Activated T-helper 17 cell treated with anti-CD3 and anti-CD28 coated beads, Interleukin-2, amount 50 U/mL, for 72 hours (primary cell): Measurements from ENCODE around the gene CHRNA7. TPM values are rescaled to one million over a fixed set of nuclear protein-coding genes. Genes with fewer than 3 reads are reported as not detected.
"Not testable (repeated sequence)": the region's sequence is repeated elsewhere in the genome, so short reads cannot be mapped to it uniquely, and the experiment has no call there.

Experiments
- ATAC-seq: fragments of 150-1000 bp; cut with Tn5 transposase; replicated peaks from 2 replicates; pipeline ENCODE4 v1.10.0; 2021; ENCODE audit warnings: mild to moderate bottlenecking, moderate library complexity
- H3K27ac Mint-ChIP-seq: one replicate; pipeline ENCODE4 v1.8.0; 2022; ENCODE audit warnings: mixed read lengths
- H3K27me3 Mint-ChIP-seq: one replicate; pipeline ENCODE4 v1.8.0; 2022; ENCODE audit warnings: mixed read lengths
- H3K36me3 Mint-ChIP-seq: one replicate; pipeline ENCODE4 v1.8.0; 2022; ENCODE audit warnings: low read depth, mild to moderate bottlenecking, mixed read lengths
- H3K4me1 Mint-ChIP-seq: one replicate; pipeline ENCODE4 v1.8.0; 2022; ENCODE audit warnings: mixed read lengths
- H3K4me3 Mint-ChIP-seq: one replicate; pipeline ENCODE4 v1.8.0; 2022; ENCODE audit warnings: mild to moderate bottlenecking, mixed read lengths
- H3K9me3 Mint-ChIP-seq: one replicate; pipeline ENCODE4 v1.8.0; 2022; ENCODE audit warnings: mixed read lengths
- total RNA-seq, 2 donors: library from RNA; stranded (reverse); gene quantifications; one replicate each; pipeline ENCODE4 v1.2.3, GENCODE V29; 2022

The CHRNA7 gene
- total RNA-seq, 2 donors from 2014 or later, result not detected

- H3K27ac Mint-ChIP-seq, result no peak overlapping the region
- H3K9me3 Mint-ChIP-seq, result no peaks in the 10 kb centered on the region
- H3K4me1 Mint-ChIP-seq, result no peaks in the 10 kb centered on the region
- no peaks in the 10 kb centered on the region for H3K36me3 Mint-ChIP-seq
- H3K27me3 Mint-ChIP-seq, result peaks cover 17% of the 10 kb centered on the region
- H3K4me3 Mint-ChIP-seq, result no peak overlapping the region
- ATAC-seq, result no peak
Observed at GRCh38 chr15:32121384-32121695, 91.0 kb downstream of the CHRNA7 start.

DNA sequence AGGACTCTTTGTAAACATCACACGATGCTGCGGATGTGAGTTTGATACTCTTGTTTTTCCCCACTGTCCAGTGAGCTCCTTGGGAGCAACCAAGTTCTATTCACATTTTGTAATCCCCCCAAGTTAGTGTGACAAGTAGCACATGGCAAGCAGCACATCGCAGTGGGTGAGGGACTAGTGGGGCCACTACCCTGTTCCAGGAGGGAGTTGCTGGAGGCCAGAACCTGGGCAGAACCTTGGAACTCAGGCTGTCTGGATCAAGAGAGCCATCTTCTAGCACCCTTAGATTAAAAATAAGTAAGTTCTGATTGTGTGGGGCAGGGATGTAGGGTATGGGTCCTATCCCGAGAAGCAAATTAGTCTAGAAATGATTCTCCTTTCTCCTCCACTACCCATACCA is 91.7 kb downstream of the CHRNA7 start:
- peaks cover 17% of the 10 kb centered on the region for H3K27me3 Mint-ChIP-seq
- no peaks in the 10 kb centered on the region for H3K9me3 Mint-ChIP-seq
- no peak for ATAC-seq
- H3K27ac Mint-ChIP-seq, result no peak overlapping the region
- H3K36me3 Mint-ChIP-seq, result no peaks in the 10 kb centered on the region
- H3K4me1 Mint-ChIP-seq, result no peaks in the 10 kb centered on the region
- H3K4me3 Mint-ChIP-seq, result no peak overlapping the region

DNA sequence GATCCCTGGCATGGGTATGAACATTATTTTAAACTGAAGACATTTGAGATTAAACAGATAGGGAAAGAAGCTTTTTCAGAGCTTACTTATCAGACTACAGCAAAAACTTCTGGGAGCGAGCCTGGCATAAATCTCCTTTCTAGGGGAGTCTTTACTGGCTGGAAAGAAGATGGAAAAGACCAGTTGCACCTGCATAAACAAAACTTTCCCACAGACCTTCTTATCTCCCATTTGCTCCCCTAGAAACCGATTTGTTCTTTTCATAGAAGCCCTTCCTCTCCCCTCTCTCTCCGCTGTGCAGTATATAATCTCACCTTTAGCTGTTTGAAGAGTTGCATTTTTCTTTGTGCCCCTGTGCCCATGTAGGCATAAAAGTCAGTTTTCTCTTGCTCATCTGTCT is 93.2 kb downstream of the CHRNA7 start:
- no peak overlapping the region for H3K4me3 Mint-ChIP-seq
- no peaks in the 10 kb centered on the region for H3K36me3 Mint-ChIP-seq
- H3K27ac Mint-ChIP-seq, result no peak overlapping the region
- peaks cover 13% of the 10 kb centered on the region for H3K27me3 Mint-ChIP-seq
- no peaks in the 10 kb centered on the region for H3K9me3 Mint-ChIP-seq
- no peaks in the 10 kb centered on the region for H3K4me1 Mint-ChIP-seq
- no peak for ATAC-seq

DNA sequence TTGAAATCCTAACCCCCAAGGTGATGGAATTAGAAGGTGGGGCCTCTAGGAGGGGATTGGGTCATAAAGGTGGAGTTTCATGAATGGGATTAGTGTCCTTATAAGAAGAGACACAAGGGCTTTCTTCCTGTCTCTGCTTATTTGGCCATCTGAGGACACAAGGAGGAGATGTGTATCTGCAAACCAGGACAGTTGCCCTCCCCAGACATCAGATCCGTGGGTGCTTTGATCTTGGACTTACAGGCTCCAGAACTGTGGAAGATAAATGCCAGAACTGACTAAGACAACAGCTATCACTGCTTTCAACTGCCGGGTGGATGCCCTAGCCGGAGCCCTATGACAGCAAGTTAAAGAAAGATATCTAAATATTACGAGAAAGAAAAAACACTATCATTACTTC is 94.4 kb downstream of the CHRNA7 start:
- Mint-ChIP-seq H3K36me3 (no peaks in the 10 kb centered on the region), H3K9me3 (no peaks in the 10 kb centered on the region), H3K4me1 (no peaks in the 10 kb centered on the region), H3K4me3 (no peak overlapping the region), H3K27ac (no peak overlapping the region), H3K27me3 (peaks cover 13% of the 10 kb centered on the region)
- ATAC-seq, result no peak

GRCh38 chr15:32125595-32125994 is 95.3 kb downstream of the CHRNA7 start:
- peaks cover 13% of the 10 kb centered on the region for H3K27me3 Mint-ChIP-seq
- no peak overlapping the region for H3K27ac Mint-ChIP-seq
- H3K4me3 Mint-ChIP-seq, result no peak overlapping the region
- H3K4me1 Mint-ChIP-seq, result no peaks in the 10 kb centered on the region
- ATAC-seq, result no peak
- H3K9me3 Mint-ChIP-seq, result no peaks in the 10 kb centered on the region
- no peaks in the 10 kb centered on the region for H3K36me3 Mint-ChIP-seq

- ATAC-seq, result no peak
- Mint-ChIP-seq H3K9me3 (no peaks in the 10 kb centered on the region), H3K27me3 (peaks cover 13% of the 10 kb centered on the region), H3K36me3 (no peaks in the 10 kb centered on the region), H3K4me3 (no peak overlapping the region), H3K27ac (no peak overlapping the region), H3K4me1 (no peaks in the 10 kb centered on the region)
Observed at GRCh38 chr15:32129815-32130214, 99.5 kb downstream of the CHRNA7 start.

DNA sequence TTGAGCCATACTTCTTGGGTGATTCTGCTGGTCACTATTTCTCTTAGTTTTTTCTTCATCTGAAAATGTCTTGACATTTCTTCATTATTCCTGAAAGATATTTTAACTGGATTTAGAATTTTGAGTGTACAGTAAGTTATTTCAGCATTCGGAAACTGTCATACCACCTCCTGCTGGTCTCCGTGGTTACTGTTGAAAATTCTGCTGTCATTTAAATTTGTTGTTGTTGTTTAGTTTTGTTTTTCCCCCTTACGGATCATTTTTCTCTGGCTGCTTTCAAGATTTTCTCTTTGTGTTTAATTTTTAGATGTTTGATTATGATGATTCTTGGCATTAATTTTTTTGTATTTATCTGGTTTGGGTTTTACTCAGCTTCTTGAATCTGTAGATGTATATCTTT is 100.5 kb downstream of the CHRNA7 start:
- no peaks in the 10 kb centered on the region for H3K9me3 Mint-ChIP-seq
- ATAC-seq, result no peak
- H3K36me3 Mint-ChIP-seq, result no peaks in the 10 kb centered on the region
- no peaks in the 10 kb centered on the region for H3K4me1 Mint-ChIP-seq
- H3K27ac Mint-ChIP-seq, result no peak overlapping the region
- H3K27me3 Mint-ChIP-seq, result peaks cover 9% of the 10 kb centered on the region
- no peak overlapping the region for H3K4me3 Mint-ChIP-seq

- Mint-ChIP-seq H3K4me1 (no peaks in the 10 kb centered on the region), H3K27me3 (peaks cover 9% of the 10 kb centered on the region), H3K9me3 (no peaks in the 10 kb centered on the region), H3K36me3 (no peaks in the 10 kb centered on the region), H3K27ac (no peak overlapping the region), H3K4me3 (no peak overlapping the region)
- ATAC-seq, result no peak
Observed at GRCh38 chr15:32131803-32132202, 101.5 kb downstream of the CHRNA7 start.

DNA sequence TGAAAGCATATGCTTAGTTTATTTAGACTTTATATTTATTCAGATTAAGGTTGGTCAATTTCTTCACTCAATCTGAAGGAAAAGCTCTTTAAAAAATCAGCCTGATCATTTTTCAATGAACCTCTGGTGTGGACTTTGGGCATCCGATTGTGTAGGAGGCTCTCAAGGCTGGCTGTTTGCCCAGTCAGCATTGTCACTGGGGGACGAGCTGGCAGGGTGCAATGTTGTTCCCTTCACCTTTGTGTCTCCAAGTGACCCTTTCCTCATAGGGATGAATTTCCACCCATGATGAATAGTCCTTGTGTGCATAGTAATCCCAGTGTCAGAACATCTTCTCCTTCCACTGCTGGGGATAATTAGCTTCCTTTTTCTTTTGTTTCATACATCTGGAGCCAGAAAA is 102.5 kb downstream of the CHRNA7 start:
- Mint-ChIP-seq H3K27ac (no peak overlapping the region), H3K9me3 (no peaks in the 10 kb centered on the region), H3K36me3 (no peaks in the 10 kb centered on the region), H3K27me3 (peaks cover 9% of the 10 kb centered on the region), H3K4me3 (no peak overlapping the region), H3K4me1 (no peaks in the 10 kb centered on the region)
- ATAC-seq, result no peak

DNA sequence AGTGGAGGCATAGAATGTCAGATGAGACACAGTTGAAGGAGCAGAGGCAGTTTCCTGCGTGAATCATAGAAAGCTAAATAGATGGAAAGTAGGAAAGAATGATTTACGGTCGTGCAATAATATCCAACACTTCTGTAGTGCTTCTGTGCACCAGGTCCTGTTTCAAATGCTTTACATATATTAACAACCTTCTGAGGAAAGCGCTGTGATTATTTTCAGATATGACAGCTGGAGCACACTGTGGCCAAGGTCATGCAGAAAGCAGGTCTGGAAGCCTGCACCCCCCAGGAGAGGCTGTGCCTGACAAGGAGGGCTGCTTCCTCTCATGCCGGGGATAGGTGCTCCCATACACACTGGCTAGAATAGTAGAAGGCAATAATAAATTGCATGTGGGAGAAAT is 104.5 kb downstream of the CHRNA7 start:
- Mint-ChIP-seq H3K27me3 (peaks cover 9% of the 10 kb centered on the region), H3K27ac (no peak overlapping the region), H3K36me3 (no peaks in the 10 kb centered on the region), H3K9me3 (no peaks in the 10 kb centered on the region), H3K4me3 (no peak overlapping the region), H3K4me1 (no peaks in the 10 kb centered on the region)
- no peak for ATAC-seq

DNA sequence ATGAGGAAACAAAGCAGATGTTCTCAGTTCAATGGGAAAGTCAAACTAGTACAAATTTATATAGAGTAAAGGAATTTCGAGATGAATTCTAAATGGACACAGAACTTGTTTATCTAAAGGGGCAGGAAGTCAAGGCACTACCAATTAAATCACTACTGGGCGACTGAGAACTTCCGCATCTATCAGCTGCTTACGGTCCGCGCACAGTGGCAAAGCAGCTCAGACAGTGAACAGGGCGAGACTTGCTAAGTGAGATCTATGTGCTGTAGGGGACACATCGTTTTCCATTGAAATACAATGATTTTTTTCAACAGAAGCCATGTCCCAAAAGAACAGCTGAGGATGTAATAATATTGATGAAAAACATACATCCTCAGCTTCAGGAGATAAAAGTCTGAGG is 105.0 kb downstream of the CHRNA7 start:
- Mint-ChIP-seq H3K36me3 (no peaks in the 10 kb centered on the region), H3K4me3 (no peak overlapping the region), H3K9me3 (no peaks in the 10 kb centered on the region), H3K4me1 (no peaks in the 10 kb centered on the region), H3K27me3 (peaks cover 9% of the 10 kb centered on the region), H3K27ac (no peak overlapping the region)
- no peak for ATAC-seq

- not testable (repeated sequence) for H3K4me3 Mint-ChIP-seq, H3K4me1 Mint-ChIP-seq, H3K36me3 Mint-ChIP-seq, H3K27ac Mint-ChIP-seq, ATAC-seq, H3K9me3 Mint-ChIP-seq
- H3K27me3 Mint-ChIP-seq, result peaks cover 30% of the 10 kb centered on the region
Observed at GRCh38 chr15:32145512-32145911, 115.2 kb downstream of the CHRNA7 start.

DNA sequence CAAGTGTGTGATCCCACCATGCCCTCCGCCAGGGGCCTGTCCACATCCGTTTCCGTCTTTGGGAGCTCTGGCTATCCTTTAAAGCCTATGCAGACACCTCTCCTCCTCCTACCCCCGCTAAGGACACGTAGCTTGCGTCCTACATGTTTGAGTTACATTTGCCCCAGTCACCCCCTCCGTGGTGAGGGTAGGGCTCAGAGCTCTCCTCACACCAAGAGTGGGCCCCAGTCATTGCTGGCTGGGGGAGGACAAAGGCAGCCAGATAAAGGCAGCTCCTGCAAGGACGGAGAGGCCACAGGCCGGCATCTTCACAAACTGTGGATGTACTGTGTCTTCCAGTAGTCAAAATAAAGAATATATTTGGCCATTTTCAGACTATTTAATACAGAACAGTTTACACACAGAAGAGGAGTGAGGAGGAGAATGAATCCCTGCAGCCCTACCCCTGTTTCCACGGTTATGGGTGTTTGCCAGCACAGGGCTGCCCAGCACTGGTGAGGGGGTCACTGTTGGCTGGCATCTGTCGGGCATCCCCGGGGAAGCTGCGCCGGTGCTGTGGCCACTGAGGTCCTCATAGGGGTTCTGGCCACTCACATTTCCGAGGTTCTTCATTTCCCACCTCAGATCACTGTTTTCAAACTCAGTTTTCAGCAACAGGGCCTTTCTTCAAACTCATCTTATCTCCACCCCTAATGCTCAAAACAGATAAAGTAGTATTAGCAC is 118.7 kb downstream of the CHRNA7 start:
- Mint-ChIP-seq H3K27me3 (peaks cover 33% of the 10 kb centered on the region), H3K4me1 (no peaks in the 10 kb centered on the region), H3K4me3 (no peak overlapping the region), H3K9me3 (no peaks in the 10 kb centered on the region), H3K36me3 (no peaks in the 10 kb centered on the region), H3K27ac (no peak overlapping the region)
- no peak for ATAC-seq

DNA sequence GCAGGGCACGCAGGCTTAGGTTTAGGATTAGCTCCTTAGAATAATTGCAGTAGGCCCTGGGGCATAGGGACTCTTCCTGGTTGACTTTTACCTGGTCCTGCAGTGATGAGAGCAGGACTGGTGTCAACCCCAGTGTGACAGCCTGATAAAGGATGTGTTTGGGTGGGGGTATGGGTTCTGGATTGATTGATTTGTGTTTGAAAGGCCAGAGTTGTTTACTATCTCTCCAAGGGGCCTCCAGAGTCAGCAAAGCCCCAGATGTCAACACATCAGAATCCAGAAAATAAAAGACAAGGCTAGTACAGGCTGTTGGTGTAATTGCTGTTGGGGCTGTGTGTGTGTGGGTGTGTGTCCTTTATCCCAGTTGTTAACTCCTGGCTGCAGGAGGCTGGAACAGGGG is 122.3 kb downstream of the CHRNA7 start:
- Mint-ChIP-seq H3K27me3 (peaks cover 24% of the 10 kb centered on the region), H3K9me3 (no peaks in the 10 kb centered on the region)

DNA sequence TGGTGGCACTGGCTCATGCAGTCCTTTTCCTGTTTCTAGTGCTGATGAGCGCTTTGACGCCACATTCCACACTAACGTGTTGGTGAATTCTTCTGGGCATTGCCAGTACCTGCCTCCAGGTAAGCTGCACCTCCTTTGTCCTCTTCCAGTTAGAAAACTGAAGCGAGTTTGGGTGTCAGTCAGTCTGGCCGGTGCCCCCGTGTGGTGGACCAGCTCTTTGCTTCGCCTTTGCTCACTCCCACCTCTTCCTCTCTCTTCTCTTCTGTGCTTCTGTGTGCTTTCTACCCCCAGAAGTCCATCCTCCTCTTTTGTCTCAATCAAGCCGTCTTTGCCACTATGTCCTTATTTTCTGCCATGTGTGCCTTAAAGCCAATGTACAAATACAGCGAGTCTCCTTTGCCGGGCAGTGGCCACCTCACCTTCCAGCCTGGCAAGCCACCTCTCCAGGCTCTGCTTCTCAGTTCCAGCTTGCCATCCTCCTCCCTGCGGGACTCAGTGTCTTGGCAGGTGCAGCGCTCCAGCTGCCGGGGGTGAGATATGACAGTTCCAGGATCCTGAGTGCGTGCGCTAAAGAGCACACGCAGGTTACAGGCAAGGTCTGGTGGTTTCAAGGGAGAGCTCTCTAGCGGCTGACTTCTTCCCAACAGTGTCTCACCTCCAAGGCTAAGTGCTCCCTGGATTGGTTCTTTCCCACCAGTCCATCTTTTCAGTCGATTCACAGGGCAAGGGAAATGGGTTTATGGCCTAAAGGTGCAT is 123.7 kb downstream of the CHRNA7 start:
- ATAC-seq, H3K4me1 Mint-ChIP-seq, H3K4me3 Mint-ChIP-seq, H3K27ac Mint-ChIP-seq, H3K36me3 Mint-ChIP-seq, H3K9me3 Mint-ChIP-seq: not testable (repeated sequence)
- H3K27me3 Mint-ChIP-seq, result peaks cover 22% of the 10 kb centered on the region

More for the DNA sequence above, 122.3 kb downstream of the CHRNA7 start:
- no peak overlapping the region for H3K27ac Mint-ChIP-seq
- H3K36me3 Mint-ChIP-seq, result no peaks in the 10 kb centered on the region
- H3K4me3 Mint-ChIP-seq, result no peak overlapping the region
- no peaks in the 10 kb centered on the region for H3K4me1 Mint-ChIP-seq
- no peak for ATAC-seq
